AG04450 (cell line): ENCODE measurements around the gene BIRC7. TPM values are rescaled to one million over a fixed set of nuclear protein-coding genes. Genes with fewer than 3 reads are reported as not detected.

Experiments used
- CTCF ChIA-PET: fragments of 300-600, 350-600 bp; formaldehyde crosslinking; extraction: SDS; loops from one replicate; lab custom pipeline; 2022; ENCODE audit warnings: antibody characterized with exemption, inconsistent platforms; lab: Charles Lee
- POLR2A ChIA-PET: fragments of 350-600 bp; formaldehyde crosslinking; extraction: SDS; loops from one replicate; lab custom pipeline; 2021; ENCODE audit warnings: antibody characterized with exemption, inconsistent platforms; lab: Yijun Ruan, JAX
- DNase-seq: peaks from one replicate; pipeline ENCODE4 v3.0.0-alpha.2; 2011; ENCODE audit warnings: low read depth, low spot score
- H3K27ac ChIP-seq: one replicate; pipeline ENCODE4 v1.5.1; 2012; ENCODE audit warnings: low read depth, low read length, control low read depth
- H3K27me3 ChIP-seq: one replicate; pipeline ENCODE4 v1.6.0; 2012; ENCODE audit warnings: low read length; ENCODE audit not compliant: control insufficient read depth, insufficient read depth
- H3K4me3 ChIP-seq: 2 replicates; pipeline ENCODE4 v1.5.1; 2011; ENCODE audit warnings: mild to moderate bottlenecking, low read depth, low read length, control low read depth
- H3K9me3 ChIP-seq: 2 replicates; pipeline ENCODE4 v1.5.1; 2012; ENCODE audit warnings: low read length; ENCODE audit not compliant: control insufficient read depth, insufficient read depth
- polyA plus RNA-seq: library from polyadenylated mRNA; depleted of rRNA; stranded (reverse); fragments of >200 nt; gene quantifications from 2 replicates; pipeline ENCODE4 v1.2.3, GENCODE V29; 2011
- TF ChIP-seq, protein P1 (sequence below): IDR thresholded peaks from 2 replicates; pipeline ENCODE4 v1.5.1; 2011; ENCODE audit warnings: low read depth, low read length, control low read depth, inconsistent platforms

The BIRC7 gene
- polyA plus RNA-seq, 1 experiment: not detected

GRCh38 chr20:63188159-63188442, 47.6 kb upstream of the BIRC7 start:
- H3K4me3 ChIP-seq: no peak overlapping the region
- TF ChIP-seq, protein P1, sequence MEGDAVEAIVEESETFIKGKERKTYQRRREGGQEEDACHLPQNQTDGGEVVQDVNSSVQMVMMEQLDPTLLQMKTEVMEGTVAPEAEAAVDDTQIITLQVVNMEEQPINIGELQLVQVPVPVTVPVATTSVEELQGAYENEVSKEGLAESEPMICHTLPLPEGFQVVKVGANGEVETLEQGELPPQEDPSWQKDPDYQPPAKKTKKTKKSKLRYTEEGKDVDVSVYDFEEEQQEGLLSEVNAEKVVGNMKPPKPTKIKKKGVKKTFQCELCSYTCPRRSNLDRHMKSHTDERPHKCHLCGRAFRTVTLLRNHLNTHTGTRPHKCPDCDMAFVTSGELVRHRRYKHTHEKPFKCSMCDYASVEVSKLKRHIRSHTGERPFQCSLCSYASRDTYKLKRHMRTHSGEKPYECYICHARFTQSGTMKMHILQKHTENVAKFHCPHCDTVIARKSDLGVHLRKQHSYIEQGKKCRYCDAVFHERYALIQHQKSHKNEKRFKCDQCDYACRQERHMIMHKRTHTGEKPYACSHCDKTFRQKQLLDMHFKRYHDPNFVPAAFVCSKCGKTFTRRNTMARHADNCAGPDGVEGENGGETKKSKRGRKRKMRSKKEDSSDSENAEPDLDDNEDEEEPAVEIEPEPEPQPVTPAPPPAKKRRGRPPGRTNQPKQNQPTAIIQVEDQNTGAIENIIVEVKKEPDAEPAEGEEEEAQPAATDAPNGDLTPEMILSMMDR: no peak
- no peak overlapping the region for H3K27ac ChIP-seq
- peaks cover 6% of the 10 kb centered on the region for H3K27me3 ChIP-seq
- POLR2A ChIA-PET: no interaction called here
- DNase-seq: no peak
- CTCF ChIA-PET: no interaction called here
- H3K9me3 ChIP-seq: peaks cover 7% of the 10 kb centered on the region; the same call in 1 of the 2 replicates

GRCh38 chr20:63188641-63189321, 46.9 kb upstream of the BIRC7 start:
- POLR2A ChIA-PET: no interaction called here

DNA sequence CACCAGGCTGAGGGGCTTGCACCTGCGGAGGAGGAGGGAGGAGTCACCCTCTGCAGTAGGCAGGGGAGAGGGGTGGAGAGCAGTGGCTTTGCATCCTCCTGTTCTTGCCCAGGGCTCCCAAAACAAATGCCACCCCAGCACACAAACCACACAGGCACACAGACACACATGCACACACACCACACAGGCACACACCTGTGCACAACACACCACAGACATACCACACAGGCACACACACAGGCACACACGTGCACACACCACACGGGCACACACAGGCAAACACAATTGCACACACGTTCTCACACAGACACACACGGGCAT, 46.4 kb upstream of the BIRC7 start:
- CTCF ChIA-PET: no interaction called here
- TF ChIP-seq, protein P1: no peak

More at GRCh38 chr20:63188641-63189321, 46.9 kb upstream of the BIRC7 start:
- Histone ChIP-seq H3K4me3 (no peak overlapping the region), H3K9me3 (peaks cover 7% of the 10 kb centered on the region; the same call in 1 of the 2 replicates), H3K27me3 (peaks cover 1% of the 10 kb centered on the region), H3K27ac (no peak overlapping the region)
- DNase-seq: no peak
- CTCF ChIA-PET: no interaction called here
- TF ChIP-seq, protein P1: no peak

DNA sequence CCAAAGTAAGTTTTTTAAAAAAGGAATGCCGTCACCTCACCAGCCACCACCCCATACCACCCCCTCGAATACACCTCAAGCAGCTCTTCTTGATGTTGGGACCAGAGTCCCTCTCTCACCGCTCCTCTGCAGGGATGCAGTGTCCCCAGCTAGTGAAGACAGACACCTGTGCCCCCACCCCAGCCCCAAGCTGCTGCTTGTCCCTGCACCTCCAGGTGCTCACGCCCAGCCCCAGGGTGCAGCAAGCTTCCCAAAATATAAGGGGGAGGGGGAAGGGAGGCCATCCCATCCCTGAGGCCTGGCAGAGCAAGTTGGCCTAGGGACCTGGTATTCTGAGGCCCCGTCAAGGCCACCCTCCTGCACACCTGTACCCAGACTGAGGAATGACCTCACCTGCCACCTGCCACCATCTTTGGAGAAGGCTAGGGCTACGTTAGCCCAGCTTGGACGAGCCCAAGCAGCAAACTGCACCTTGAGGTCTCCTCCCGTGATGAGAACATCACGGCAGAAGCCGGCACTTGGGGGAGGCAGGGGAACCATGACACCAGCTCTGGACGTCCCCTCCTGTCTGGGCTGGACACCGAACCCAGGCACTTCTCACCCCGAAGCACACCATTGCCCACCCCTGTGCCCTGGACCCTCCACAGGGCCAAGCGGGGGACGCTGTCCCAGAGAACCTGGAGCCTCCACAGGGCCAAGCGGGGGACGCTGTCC, 45.7 kb upstream of the BIRC7 start:
- POLR2A ChIA-PET: no interaction called here
- CTCF ChIA-PET: no interaction called here
- Histone ChIP-seq H3K27me3 (no peaks in the 10 kb centered on the region), H3K4me3 (no peak overlapping the region), H3K27ac (no peak overlapping the region), H3K9me3 (peaks cover 7% of the 10 kb centered on the region; the same call in 1 of the 2 replicates)
- no peak for DNase-seq
- TF ChIP-seq, protein P1: no peak

More for the DNA sequence above, 46.4 kb upstream of the BIRC7 start:
- Histone ChIP-seq H3K27ac (no peak overlapping the region), H3K4me3 (no peak overlapping the region), H3K9me3 (peaks cover 7% of the 10 kb centered on the region; the same call in 1 of the 2 replicates), H3K27me3 (no peaks in the 10 kb centered on the region)
- no peak for DNase-seq
- POLR2A ChIA-PET: no interaction called here

GRCh38 chr20:63190828-63191227, 44.9 kb upstream of the BIRC7 start:
- POLR2A ChIA-PET: no interaction called here

More at GRCh38 chr20:63190828-63191227, 44.9 kb upstream of the BIRC7 start:
- Histone ChIP-seq H3K9me3 (peaks cover 7% of the 10 kb centered on the region; the same call in 1 of the 2 replicates), H3K27ac (no peak overlapping the region), H3K27me3 (no peaks in the 10 kb centered on the region), H3K4me3 (no peak overlapping the region)
- TF ChIP-seq, protein P1: no peak
- no peak for DNase-seq
- CTCF ChIA-PET: no interaction called here
